ENCODE data around the gene PLEKHM2. TPM values are rescaled to one million over a fixed set of nuclear protein-coding genes. Genes with fewer than 3 reads are reported as not detected.

PLEKHM2 gene
- total RNA-seq, 1 donor, result 54.0 TPM

DNA sequence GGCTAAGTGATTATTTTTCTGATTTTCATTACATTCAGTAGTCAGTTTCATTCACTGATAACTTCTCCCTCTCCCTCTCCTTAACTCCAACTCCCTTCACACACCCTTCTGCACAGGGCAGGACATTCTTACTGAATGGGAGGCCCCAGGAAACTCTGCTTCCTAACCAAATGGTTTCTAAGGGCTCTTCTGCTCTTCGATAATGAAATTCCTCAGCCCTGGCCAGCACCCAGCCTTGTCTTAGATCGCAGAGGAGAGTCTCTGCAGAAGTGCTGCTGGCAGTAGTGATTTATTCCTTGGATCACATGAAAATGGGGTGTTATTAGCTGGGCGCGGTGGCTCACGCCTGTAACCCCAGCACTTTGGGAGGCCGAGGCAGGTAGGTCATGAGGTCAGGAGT is 16.4 kb downstream of the PLEKHM2 start:
- DNase-seq (ENCODE audit: low read depth), result peak; percentile 46
- TF ChIP-seq, protein P1, sequence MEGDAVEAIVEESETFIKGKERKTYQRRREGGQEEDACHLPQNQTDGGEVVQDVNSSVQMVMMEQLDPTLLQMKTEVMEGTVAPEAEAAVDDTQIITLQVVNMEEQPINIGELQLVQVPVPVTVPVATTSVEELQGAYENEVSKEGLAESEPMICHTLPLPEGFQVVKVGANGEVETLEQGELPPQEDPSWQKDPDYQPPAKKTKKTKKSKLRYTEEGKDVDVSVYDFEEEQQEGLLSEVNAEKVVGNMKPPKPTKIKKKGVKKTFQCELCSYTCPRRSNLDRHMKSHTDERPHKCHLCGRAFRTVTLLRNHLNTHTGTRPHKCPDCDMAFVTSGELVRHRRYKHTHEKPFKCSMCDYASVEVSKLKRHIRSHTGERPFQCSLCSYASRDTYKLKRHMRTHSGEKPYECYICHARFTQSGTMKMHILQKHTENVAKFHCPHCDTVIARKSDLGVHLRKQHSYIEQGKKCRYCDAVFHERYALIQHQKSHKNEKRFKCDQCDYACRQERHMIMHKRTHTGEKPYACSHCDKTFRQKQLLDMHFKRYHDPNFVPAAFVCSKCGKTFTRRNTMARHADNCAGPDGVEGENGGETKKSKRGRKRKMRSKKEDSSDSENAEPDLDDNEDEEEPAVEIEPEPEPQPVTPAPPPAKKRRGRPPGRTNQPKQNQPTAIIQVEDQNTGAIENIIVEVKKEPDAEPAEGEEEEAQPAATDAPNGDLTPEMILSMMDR (IDR thresholded peaks at IDR 0.05; ENCODE audit: insufficient read depth, low read depth, low read length), result no peak

DNA sequence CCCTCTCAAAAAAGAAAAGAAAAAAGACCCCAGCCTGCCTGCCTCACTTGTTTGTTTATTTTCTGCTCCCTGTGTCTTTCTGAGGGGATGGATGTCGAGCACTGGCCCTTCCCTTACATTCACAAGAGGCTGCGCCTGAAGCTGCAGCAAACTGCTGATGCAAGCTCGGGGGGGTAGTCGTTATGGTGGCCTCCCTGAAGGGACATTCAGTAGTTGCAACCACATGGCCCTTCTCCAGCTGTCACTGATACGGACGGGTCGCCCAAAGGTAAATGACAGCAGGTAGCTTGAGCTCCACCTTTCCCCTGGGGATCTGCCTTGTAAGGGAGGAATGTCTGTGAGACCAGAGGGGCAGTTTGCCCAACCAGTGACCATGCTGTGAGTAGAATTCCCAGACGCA is 17.7 kb downstream of the PLEKHM2 start:
- H3K4me3 ChIP-seq (ENCODE audit: low read depth, low read length), result no peak overlapping the region
- TF ChIP-seq, protein P1 (IDR thresholded peaks at IDR 0.05; ENCODE audit: insufficient read depth, low read depth, low read length), result no peak
- no peak for DNase-seq (ENCODE audit: low read depth)

More for the DNA sequence above, 16.4 kb downstream of the PLEKHM2 start:
- H3K4me3 ChIP-seq (ENCODE audit: low read depth, low read length), result no peak overlapping the region

DNA sequence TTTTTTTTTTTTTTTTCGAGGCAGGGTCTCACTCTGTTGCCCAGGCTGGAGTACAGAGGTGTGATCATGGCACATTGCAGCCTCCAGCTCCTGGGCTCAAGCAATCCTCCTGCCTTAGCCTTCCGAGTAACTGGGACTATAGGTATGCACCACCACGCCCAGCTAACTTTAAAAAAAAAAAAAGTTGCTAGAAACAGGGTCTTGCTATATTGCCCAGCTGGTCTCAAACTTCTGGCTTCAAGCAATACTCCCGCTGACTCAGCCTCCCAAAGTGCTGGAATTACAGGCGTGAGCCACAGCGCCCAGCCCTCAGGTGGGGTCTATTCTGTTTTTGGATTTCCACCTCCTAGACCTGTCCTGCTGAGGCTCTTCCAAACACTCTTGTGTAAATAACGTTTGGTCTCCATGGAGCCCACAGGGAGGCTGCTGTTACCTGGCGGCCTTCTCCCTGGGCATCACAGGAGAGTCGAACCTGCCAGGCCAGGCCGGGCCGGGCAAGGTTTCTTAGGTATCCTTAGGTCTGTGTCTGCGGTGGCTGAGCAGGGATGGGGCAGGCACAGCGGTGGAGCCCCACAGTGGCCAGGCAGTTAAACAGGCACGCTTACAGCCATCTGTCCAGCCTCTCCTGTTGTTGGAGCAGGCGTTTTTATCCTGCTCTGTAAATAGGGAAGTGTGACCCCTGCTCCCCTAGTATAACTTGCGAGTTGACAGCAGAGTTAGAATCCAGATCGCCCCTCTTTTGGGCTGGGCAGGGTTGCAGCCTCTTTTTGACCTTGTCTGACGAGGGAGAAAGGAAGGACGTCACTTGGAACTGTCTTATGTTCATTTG is 18.8 kb downstream of the PLEKHM2 start:
- DNase-seq (ENCODE audit: low read depth), result peak; percentile 81
- no peak overlapping the region for H3K4me3 ChIP-seq (ENCODE audit: low read depth, low read length)
- TF ChIP-seq, protein P1 (IDR thresholded peaks at IDR 0.05; ENCODE audit: insufficient read depth, low read depth, low read length), result peak; percentile 48

DNA sequence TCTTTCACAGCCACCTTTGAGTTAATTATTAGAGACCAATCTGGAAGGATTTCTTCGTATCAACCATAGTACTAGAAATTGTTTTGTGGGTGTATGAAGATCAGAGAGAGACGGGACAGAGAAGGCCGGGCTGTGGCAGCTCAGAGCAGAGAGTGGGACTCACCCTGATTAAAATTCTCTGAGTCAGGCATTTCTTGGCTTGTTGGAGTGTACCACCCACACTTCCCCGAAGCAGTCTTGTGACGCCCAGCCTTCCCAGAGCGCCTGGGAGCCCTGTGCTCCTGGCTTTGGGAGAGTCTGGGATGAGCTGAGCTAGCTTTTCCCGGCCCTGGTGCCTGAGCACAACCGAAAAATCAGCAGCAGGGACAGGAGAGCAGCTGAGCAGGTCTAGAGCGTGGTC is 19.4 kb downstream of the PLEKHM2 start:
- H3K4me3 ChIP-seq (ENCODE audit: low read depth, low read length), result no peak overlapping the region
- TF ChIP-seq, protein P1 (IDR thresholded peaks at IDR 0.05; ENCODE audit: insufficient read depth, low read depth, low read length), result no peak
- DNase-seq (ENCODE audit: low read depth), result peak; percentile 96

DNA sequence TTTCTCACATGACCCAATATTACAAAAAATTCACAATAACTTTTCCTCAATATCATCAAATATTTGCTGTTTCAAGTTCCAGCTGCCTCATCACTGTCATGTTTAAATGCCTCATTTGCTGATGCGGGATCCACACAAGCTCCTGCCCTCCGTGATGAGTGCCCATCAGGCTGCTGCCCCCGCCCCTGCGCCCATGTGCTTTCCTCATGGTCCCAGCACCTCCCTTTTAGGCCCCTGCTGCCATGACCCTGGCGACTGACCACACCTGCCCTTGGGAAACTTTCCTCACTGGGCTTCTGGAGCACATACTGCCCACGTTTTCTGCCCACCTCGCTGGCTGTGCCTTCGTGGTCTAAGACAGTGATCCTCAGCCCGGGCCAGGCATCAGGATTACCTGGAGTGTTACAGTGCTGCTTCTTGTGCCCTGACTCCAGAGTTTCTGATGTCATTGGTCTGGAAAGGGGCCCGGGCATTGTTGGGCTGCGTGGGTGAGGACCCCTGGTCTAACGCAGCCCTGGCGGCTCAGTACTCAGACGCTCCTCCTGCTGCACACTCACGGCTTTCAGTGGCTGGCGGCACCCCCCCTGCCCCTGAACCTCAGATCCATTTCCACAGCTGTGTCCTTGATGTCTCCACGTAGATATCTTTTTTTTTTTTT is 20.5 kb downstream of the PLEKHM2 start:
- no peak for DNase-seq (ENCODE audit: low read depth)
- H3K4me3 ChIP-seq (ENCODE audit: low read depth, low read length), result no peak overlapping the region
- TF ChIP-seq, protein P1 (IDR thresholded peaks at IDR 0.05; ENCODE audit: insufficient read depth, low read depth, low read length), result no peak

DNA sequence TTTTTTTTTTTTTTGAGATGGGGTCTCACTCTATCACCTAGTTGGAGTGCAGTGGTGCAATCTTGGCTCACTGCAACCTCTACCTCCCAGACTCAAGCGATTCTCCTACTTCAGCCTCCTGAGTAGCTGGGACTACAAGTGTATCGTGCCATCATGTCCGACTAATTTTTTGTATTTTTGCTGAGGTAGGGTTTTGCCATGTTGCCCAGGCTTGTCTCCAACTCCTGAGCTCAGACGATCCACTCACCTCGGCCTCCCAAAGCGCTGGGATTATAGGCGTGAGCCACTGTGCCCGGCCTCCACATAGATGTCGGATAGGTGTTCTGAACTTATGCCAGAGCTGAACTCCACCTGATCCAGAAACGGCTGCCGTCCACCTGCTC is 21.1 kb downstream of the PLEKHM2 start:
- DNase-seq (ENCODE audit: low read depth), result no peak
- H3K4me3 ChIP-seq (ENCODE audit: low read depth, low read length), result no peak overlapping the region
- TF ChIP-seq, protein P1 (IDR thresholded peaks at IDR 0.05; ENCODE audit: insufficient read depth, low read depth, low read length), result no peak

Data from fibroblast of villous mesenchyme (primary cell).